Heart left ventricle (tissue), 13 donors: Measurements from ENCODE around the gene ICAM3.

Source experiments
- POLR2A ChIP-seq, 2 donors: fragments of 450-650 bp; IDR thresholded peaks; one replicate each; pipeline ENCODE4 v1.6.1; 2017; ENCODE audit warnings: antibody characterized with exemption in 2 of 2, mild to moderate bottlenecking in 2 of 2, moderate library complexity in 2 of 2
- TF ChIP-seq, protein P1 (sequence below), 12 donors: fragments of 200-600 bp; sonication (generic) in 4 of 12; IDR thresholded peaks; one replicate each; pipeline versions ENCODE4 v1.5.0 to v1.8.0; 2018 to 2022; ENCODE audit warnings: antibody characterized with exemption in 12 of 12, mild to moderate bottlenecking in 5 of 12
- donor health status: ischemic (EF 13 %, LVEDD 7.1; RV severe dilation, severe dysfunction).
- donor health status: DM: no; HTN: yes; CAD: no.
- donor health status: DM: no; HTN: no; CAD: no.
- donor health status: ischemic (EF 25% LVEDD 6.9; RV normal size, moderate dysfunction).
- donor health status: ischemic (EF 25% LVEDD 5.7; RV mildly dilated, moderate dysfunction).
- donor health status: ischemic (EF 35%, LVEDD 5.7; RV mildly dilated, moderate dysfunction).
- donor health status: nonischemic (EF 11% LVEDD 7.7; RV severe dilation, severe dysfunction).
- donor health status: DM: yes; HTN: yes; CAD: no.
- donor health status: PGD.
- donor health status: ischemic (EF 29% LVEDD 5.4; RV normal size, mild dysfunction).
- donor health status: nonischemic (EF 23%, LVEDD 6.1; RV moderate dilation, normal function).

DNA sequence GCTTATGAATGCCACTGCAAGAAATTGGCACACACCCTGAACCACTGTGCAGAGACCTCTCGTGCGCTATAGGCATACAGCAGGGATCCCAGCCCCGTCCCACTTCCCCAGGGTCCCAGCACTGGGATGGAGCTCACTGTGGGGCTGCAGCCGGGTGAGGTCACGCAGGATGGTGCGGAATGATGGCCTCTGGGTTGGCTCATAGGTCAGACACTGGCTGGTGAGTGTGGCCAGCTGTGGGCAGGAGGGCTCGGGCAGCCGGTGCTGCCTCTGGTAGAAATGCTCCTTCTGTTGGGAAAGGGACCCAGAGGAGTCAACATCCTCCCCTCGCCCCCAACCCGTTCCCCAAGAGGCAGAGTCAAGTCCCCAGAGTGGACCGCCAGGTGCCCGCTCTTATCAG, 17.0 kb upstream of the ICAM3 start:
- TF ChIP-seq, protein P1, sequence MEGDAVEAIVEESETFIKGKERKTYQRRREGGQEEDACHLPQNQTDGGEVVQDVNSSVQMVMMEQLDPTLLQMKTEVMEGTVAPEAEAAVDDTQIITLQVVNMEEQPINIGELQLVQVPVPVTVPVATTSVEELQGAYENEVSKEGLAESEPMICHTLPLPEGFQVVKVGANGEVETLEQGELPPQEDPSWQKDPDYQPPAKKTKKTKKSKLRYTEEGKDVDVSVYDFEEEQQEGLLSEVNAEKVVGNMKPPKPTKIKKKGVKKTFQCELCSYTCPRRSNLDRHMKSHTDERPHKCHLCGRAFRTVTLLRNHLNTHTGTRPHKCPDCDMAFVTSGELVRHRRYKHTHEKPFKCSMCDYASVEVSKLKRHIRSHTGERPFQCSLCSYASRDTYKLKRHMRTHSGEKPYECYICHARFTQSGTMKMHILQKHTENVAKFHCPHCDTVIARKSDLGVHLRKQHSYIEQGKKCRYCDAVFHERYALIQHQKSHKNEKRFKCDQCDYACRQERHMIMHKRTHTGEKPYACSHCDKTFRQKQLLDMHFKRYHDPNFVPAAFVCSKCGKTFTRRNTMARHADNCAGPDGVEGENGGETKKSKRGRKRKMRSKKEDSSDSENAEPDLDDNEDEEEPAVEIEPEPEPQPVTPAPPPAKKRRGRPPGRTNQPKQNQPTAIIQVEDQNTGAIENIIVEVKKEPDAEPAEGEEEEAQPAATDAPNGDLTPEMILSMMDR (IDR thresholded peaks at IDR 0.05), result no peak
- TF ChIP-seq POLR2A (IDR thresholded peaks at IDR 0.05), result no peak
